CD4-positive, alpha-beta T cell treated with Interleukin-2 at 100 ng/mL for 4 hours (primary cell): ENCODE data around the gene CAPN13.

Experiments
- DNase-seq: peaks from one replicate; pipeline ENCODE4 v3.0.0-alpha.2; 2020; ENCODE audit warnings: low spot score

CAPN13 gene

DNA sequence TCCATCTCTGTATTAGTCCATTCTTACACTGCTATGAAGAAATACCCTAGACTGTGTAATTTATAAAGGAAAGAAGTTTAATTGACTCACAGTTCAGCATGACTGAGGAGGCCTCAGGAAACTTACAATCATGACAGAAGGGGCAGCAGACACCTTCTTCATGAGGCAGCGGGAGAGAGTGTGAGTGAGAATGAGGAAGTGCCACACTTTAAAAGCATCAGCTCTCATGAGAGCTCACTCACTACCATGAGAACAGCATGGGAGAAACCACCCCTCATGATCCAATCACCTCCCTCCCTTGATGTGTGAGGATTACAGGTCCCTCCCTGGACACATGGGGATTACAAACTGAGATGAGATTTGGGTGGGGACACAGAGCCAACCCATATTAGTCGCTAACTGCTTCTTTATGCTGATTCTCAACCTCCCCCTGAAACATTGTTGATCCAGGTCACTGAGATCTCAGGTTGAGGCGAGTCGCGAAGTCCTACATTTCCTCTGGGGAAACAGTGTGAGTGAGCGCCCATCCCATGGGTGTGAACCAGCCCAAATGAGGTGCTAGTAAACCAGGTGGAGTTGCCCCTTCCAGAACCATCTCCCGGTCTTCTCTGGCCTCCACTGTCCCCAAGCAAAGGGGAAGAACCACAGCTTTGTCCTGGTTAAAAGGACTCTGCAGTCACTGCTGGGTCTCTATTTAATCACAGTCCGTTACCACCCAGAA is 123.8 kb downstream of the CAPN13 start:
- no peak for DNase-seq

DNA sequence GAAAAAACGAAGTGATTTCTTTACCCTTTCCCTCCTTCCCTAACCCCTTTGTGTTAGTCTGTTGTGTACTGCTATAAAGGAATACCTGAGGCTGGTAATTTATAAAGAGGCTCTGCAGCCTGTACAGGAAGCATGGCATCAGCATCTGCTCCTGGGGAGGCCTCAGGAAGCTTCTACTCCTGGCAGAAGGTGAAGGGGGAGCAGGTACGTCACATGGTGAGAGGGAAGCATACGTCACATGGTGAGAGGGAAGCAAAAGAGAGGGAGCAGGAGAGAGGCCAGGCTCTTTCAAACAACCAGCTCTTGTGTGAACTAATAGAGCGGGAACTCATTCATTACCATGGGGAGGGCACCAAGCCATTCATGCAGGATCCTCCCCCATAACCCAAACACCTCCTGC is 126.2 kb downstream of the CAPN13 start:
- DNase-seq = no peak

- no peak for DNase-seq
Measured at GRCh38 chr2:30680121-30680520, 127.1 kb downstream of the CAPN13 start.

- DNase-seq = no peak
Measured at GRCh38 chr2:30679426-30680088, 127.7 kb downstream of the CAPN13 start.

GRCh38 chr2:30678410-30679137 is 128.7 kb downstream of the CAPN13 start:
- DNase-seq = no peak

DNA sequence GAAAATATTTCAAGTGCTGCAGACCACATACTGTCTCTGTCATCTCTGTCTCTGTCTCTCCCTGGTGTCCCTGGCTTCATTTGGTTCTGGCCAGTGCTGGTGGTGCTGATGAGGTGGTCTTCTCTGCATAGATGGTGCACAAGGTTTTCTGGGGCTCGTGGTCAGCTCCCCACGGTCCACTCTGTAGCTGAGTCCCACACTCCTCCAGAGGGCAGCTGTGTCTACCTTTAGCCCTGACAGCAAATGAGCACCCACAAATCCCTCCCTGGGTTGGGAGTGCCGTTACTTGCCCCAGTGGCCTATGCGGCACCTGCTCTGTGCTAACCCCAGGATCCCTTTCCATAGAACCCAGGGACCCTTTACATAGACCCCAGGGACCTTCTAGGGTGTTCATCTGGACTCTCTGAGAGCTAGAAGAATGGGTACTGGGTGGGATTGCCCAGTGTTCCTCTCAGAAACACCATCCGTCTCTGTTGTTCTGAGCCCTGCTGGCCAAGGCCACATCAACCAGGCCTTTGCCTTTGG is 129.3 kb downstream of the CAPN13 start:
- no peak for DNase-seq

- no peak for DNase-seq
Measured at GRCh38 chr2:30677231-30677630, 130.0 kb downstream of the CAPN13 start.

DNA sequence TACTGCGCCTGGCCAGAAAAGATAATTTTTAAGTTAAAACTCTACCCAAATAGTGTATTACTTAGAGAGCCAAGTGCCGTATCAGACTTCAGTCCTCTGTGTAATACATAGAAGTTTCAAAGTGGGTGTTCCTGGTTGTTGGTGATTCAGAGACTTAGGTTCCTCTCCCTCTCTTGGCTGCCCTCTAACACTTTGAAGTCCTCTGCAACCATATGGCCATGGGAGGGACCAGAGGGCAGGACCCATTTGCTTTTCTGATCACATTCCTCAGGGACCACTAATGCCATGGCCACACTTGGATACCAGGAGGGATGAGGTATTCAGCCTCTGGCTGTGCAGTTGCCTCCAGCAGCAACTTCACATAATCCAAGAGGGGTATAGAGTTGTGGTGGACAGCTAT is 131.5 kb downstream of the CAPN13 start:
- no peak for DNase-seq

GRCh38 chr2:30673127-30673526 is 134.1 kb downstream of the CAPN13 start:
- DNase-seq = no peak
